ENCODE measurements around the gene EIF3I. TPM values are rescaled to one million over a fixed set of nuclear protein-coding genes. Genes with fewer than 3 reads are reported as not detected.

Gene EIF3I
- total RNA-seq, 1 donor from 2014 or later, result 171 TPM

DNA sequence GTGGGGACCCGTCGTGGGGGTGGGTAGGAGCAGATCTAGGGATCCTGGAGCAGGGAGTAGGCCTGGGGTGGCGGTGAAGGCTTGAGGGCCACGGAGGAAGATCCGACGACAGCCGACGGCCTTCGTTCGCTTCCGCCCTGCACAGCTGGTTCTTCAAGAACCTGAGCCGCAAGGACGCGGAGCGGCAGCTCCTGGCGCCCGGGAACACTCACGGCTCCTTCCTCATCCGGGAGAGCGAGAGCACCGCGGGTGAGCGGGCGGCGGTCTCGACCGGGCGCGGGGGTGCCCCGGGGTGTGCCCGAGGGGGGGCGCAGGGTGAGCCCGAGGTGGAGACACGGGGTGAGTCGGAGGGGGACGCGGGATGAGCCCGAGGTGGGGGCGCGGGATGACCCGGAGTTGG is 53.2 kb downstream of the EIF3I start:
- Histone ChIP-seq H3K9me3 (ENCODE audit: control insufficient read depth in 3 of 3, low read length in 3 of 3) (no peaks in the 10 kb centered on the region), H3K4me3 (ENCODE audit: low read length in 3 of 3) (no peak overlapping the region), H3K9ac (ENCODE audit: low read depth in 1 of 3, low read length in 3 of 3) (no peak overlapping the region), H3K27ac (ENCODE audit: low read depth, low read length) (no peak overlapping the region), H3K36me3 (ENCODE audit: control insufficient read depth in 3 of 3, insufficient read depth in 3 of 3, low read length in 3 of 3) (no peaks in the 10 kb centered on the region), H3K27me3 (ENCODE audit: control insufficient read depth in 3 of 3, insufficient read depth in 3 of 3, low read length in 3 of 3) (peaks cover 47 to 59% (median 49%) of the 10 kb centered on the region in 3 donors), H3K4me1 (ENCODE audit: control insufficient read depth in 3 of 3, insufficient read depth in 3 of 3, low read length in 3 of 3) (no peaks in the 10 kb centered on the region)

DNA sequence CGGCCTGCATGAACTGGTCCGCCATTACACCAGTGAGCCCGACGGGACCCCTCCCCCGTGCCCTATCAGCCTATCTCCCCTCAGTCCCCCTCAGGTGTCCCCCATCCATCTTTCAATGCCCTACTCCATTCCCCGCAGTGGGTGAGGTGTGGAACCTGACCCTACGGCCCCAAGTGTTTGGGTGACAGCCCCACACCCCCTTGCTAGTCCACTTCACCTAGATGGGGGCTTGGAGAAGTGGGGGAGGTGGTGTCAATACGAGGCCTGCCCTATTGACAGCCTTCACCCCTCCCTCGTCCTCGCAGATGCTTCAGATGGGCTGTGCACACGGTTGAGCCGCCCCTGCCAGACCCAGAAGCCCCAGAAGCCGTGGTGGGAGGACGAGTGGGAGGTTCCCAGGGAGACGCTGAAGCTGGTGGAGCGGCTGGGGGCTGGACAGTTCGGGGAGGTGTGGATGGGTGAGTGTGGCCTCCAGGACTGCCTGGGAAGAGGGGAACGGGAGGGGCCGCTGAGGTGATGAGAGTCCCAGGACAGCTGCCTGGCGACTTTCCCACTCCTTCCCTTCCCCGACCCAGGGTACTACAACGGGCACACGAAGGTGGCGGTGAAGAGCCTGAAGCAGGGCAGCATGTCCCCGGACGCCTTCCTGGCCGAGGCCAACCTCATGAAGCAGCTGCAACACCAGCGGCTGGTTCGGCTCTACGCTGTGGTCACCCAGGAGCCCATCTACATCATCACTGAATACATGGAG is 54.0 kb downstream of the EIF3I start:
- Histone ChIP-seq H3K36me3 (ENCODE audit: control insufficient read depth in 3 of 3, insufficient read depth in 3 of 3, low read length in 3 of 3) (no peaks in the 10 kb centered on the region), H3K27me3 (ENCODE audit: control insufficient read depth in 3 of 3, insufficient read depth in 3 of 3, low read length in 3 of 3) (peaks cover 47 to 57% (median 49%) of the 10 kb centered on the region in 3 donors), H3K9ac (ENCODE audit: low read depth in 1 of 3, low read length in 3 of 3) (no peak overlapping the region), H3K27ac (ENCODE audit: low read depth, low read length) (no peak overlapping the region), H3K4me3 (ENCODE audit: low read length in 3 of 3) (no peak overlapping the region), H3K4me1 (ENCODE audit: control insufficient read depth in 3 of 3, insufficient read depth in 3 of 3, low read length in 3 of 3) (no peaks in the 10 kb centered on the region), H3K9me3 (ENCODE audit: control insufficient read depth in 3 of 3, low read length in 3 of 3) (no peaks in the 10 kb centered on the region)

Small RNAs within 50 kb of the gene (small RNA-seq; reads per million reads assigned to genes)
- not detected for gene RF00017

Other genes with a start within 250 kb of the EIF3I start
- 48.5 TPM for gene KHDRBS1, start 208.5 kb upstream of the EIF3I start, total RNA-seq
- 3.7 TPM for gene TMEM39B, start 149.5 kb upstream of the EIF3I start, total RNA-seq
- 17.7 TPM for gene KPNA6, start 114.4 kb upstream of the EIF3I start, total RNA-seq
- 30.8 TPM for gene TXLNA, start 42.7 kb upstream of the EIF3I start, total RNA-seq
- gene CCDC28B, start 21.8 kb upstream of the EIF3I start, total RNA-seq, result 58.5 TPM
- 2.6 TPM for gene IQCC, start 16.7 kb upstream of the EIF3I start, total RNA-seq
- not detected for gene DCDC2B, start 13.3 kb upstream of the EIF3I start, total RNA-seq
- gene TMEM234, start 54 bp upstream of the EIF3I start, total RNA-seq, result 10.4 TPM
- 1.6 TPM for gene FAM167B, start 24.8 kb downstream of the EIF3I start, total RNA-seq
- gene LCK, start 28.9 kb downstream of the EIF3I start, total RNA-seq, result 2.1 TPM
- gene HDAC1, start 69.7 kb downstream of the EIF3I start, total RNA-seq, result 37.6 TPM
- 31.8 TPM for gene MARCKSL1, start 113.8 kb downstream of the EIF3I start, total RNA-seq
- 1.0 TPM for gene FAM229A, start 140.1 kb downstream of the EIF3I start, total RNA-seq
- gene TSSK3, start 140.1 kb downstream of the EIF3I start, total RNA-seq, result 1.0 TPM
- gene BSDC1, start 172.0 kb downstream of the EIF3I start, total RNA-seq, result 37.1 TPM
- under 0.01 TPM for gene ZBTB8B, start 242.7 kb downstream of the EIF3I start, total RNA-seq